HepG2 (cell line): Measurements from ENCODE around the gene PIK3CD. TPM values are rescaled to one million over a fixed set of nuclear protein-coding genes. Genes with fewer than 3 reads are reported as not detected.

Experiments
- ATAC-seq: fragments of 200-7000 bp; cut with Tn5 transposase; 3 replicates; pipeline ENCODE4 v1.9.1; 2020; ENCODE audit warnings: mild to moderate bottlenecking, moderate library complexity
- BruUV-seq: library from RNA; stranded (reverse); fragments of 400-500 nt; replicated peaks from 2 replicates; lab custom pipeline; 2021; lab: Mats Ljungman, UMichigan
- CTCF ChIA-PET: fragments of 300-600 bp; formaldehyde crosslinking; extraction: SDS; loops from one replicate; lab custom pipeline; 2021; ENCODE audit warnings: low total read pairs, inconsistent platforms, low intra/inter-chr PET ratio; lab: Yijun Ruan, JAX
- POLR2A ChIA-PET: fragments of 350-600 bp; sonication (Branson Sonifier 250); formaldehyde crosslinking; loops from one replicate; lab custom pipeline; 2020; ENCODE audit warnings: antibody characterized with exemption, inconsistent platforms; lab: Yijun Ruan, JAX
- DNase-seq: peaks from one replicate; pipeline ENCODE4 v3.0.0-alpha.2; 2015; ENCODE audit warnings: low spot score
- FAIRE-seq: peaks from 3 replicates; lab custom pipeline; 2011; peaks lifted over from hg19 to GRCh38; lab: Jason Lieb, UNC
- H2AFZ ChIP-seq: one replicate; pipeline ENCODE4 v1.6.1; 2011; ENCODE audit warnings: low read length, inconsistent platforms
- H3K27ac ChIP-seq: fragments of 300-600 bp; 3 replicates; pipeline ENCODE4 v1.8.0; 2011; ENCODE audit warnings: mixed run types, mild to moderate bottlenecking, mixed read lengths, low read length, inconsistent platforms; ENCODE audit not compliant: insufficient read depth; ENCODE audit errors: extremely low read length
- H3K27me3 ChIP-seq, 2 experiments: fragments of 200-600 bp in 1 of 2; 2 replicates in 1 of 2; 3 replicates in 1 of 2; pipeline versions ENCODE4 v1.6.0 to v1.8.0; 2011; ENCODE audit warnings: low read length in 2 of 2, mild to moderate bottlenecking in 2 of 2, moderate library complexity in 2 of 2, inconsistent platforms in 1 of 2; ENCODE audit not compliant: insufficient read depth in 2 of 2, control insufficient read depth in 1 of 2
- H3K36me3 ChIP-seq, 2 experiments: fragments of 200-600 bp in 1 of 2; replicated peaks in 1 of 2; 2 replicates in 1 of 2; 3 replicates in 1 of 2; pipeline versions ENCODE4 v1.5.1 to v1.8.0; 2011; ENCODE audit warnings: low read length in 2 of 2, inconsistent platforms in 1 of 2; ENCODE audit not compliant: insufficient read depth in 2 of 2, control insufficient read depth in 1 of 2
- H3K4me1 ChIP-seq: 2 replicates; pipeline ENCODE4 v1.5.1; 2012; ENCODE audit warnings: low read length, inconsistent platforms; ENCODE audit not compliant: insufficient read depth
- H3K4me2 ChIP-seq: 2 replicates; pipeline ENCODE4 v1.6.0; 2011; ENCODE audit warnings: low read depth, low read length, inconsistent platforms
- H3K4me3 ChIP-seq, 3 experiments: fragments of 200-600 bp in 1 of 3; sonication (generic), shearing (Covaris generic) in 1 of 3; replicated peaks in 1 of 3; 2 replicates each; pipeline ENCODE4 v1.5.1; 2011 to 2016; ENCODE audit warnings: low read length in 3 of 3, inconsistent platforms in 2 of 3, low read depth in 2 of 3, mild to moderate bottlenecking in 2 of 3, control low read depth in 1 of 3, mixed read lengths in 1 of 3; ENCODE audit not compliant: insufficient read depth in 1 of 3
- H3K79me2 ChIP-seq: one replicate; pipeline ENCODE4 v1.6.1; 2011; ENCODE audit warnings: low read length, inconsistent platforms; ENCODE audit not compliant: insufficient read depth
- H3K9ac ChIP-seq: 2 replicates; pipeline ENCODE4 v1.6.0; 2011; ENCODE audit warnings: mild to moderate bottlenecking, low read depth, low read length, inconsistent platforms; ENCODE audit not compliant: insufficient read depth
- H3K9me3 ChIP-seq: 2 replicates; pipeline ENCODE4 v1.5.1; 2012; ENCODE audit warnings: mild to moderate bottlenecking, low read length
- H4K20me1 ChIP-seq: 2 replicates; pipeline ENCODE4 v1.6.0; 2011; ENCODE audit warnings: inconsistent platforms, mild to moderate bottlenecking, low read length, moderate library complexity; ENCODE audit not compliant: insufficient read depth
- ARNT2 ChIP-seq: sonication (generic); formaldehyde crosslinking; IDR thresholded peaks from 2 replicates; pipeline ENCODE4 v1.8.0; 2022; ENCODE audit warnings: mild to moderate bottlenecking, low read depth, missing genetic modification reagents, moderate library complexity
- FOSL2 ChIP-seq: sonication (generic); formaldehyde crosslinking; IDR thresholded peaks from 2 replicates; pipeline ENCODE4 v1.4.0; 2020; ENCODE audit warnings: missing genetic modification reagents
- HNF1B ChIP-seq: sonication (generic); formaldehyde crosslinking; IDR thresholded peaks from 2 replicates; pipeline ENCODE4 v1.5.1; 2020; ENCODE audit warnings: mild to moderate bottlenecking, moderate library complexity, missing genetic modification reagents
- MBNL3 ChIP-seq: fragments of 250-450 bp; sonication (Bioruptor Pico); conservative IDR thresholded peaks from 2 replicates; pipeline ENCODE4 v1.8.0; 2022; ENCODE audit warnings: mild to moderate bottlenecking, inconsistent platforms
- TAF15 ChIP-seq: fragments of 200-400 bp; formaldehyde crosslinking; IDR thresholded peaks from one replicate; pipeline ENCODE4 v1.6.1; 2018; ENCODE audit warnings: mild to moderate bottlenecking, low read depth, low read length; ENCODE audit not compliant: poor library complexity, severe bottlenecking
- TBP ChIP-seq: sonication (generic); formaldehyde crosslinking; IDR thresholded peaks from 2 replicates; pipeline ENCODE4 v1.5.0; 2020; ENCODE audit warnings: missing genetic modification reagents
- TCF7L2 ChIP-seq: IDR thresholded peaks from 2 replicates; pipeline ENCODE4 v1.6.1; 2011; ENCODE audit warnings: mild to moderate bottlenecking, low read depth, low read length, moderate library complexity
- ZMYM3 ChIP-seq: sonication (generic); formaldehyde crosslinking; IDR thresholded peaks from 2 replicates; pipeline ENCODE4 v1.5.1; 2020; ENCODE audit warnings: mild to moderate bottlenecking, missing genetic modification reagents
- ZNF30 ChIP-seq: sonication (generic); formaldehyde crosslinking; IDR thresholded peaks from 2 replicates; pipeline ENCODE4 v1.5.0; 2020; ENCODE audit warnings: mild to moderate bottlenecking, missing genetic modification reagents
- ZNF644 ChIP-seq: IDR thresholded peaks from 2 replicates; pipeline ENCODE4 v1.6.1; 2016; ENCODE audit warnings: low read depth
- WGBS: methylation state at CpG from one replicate; pipeline ENCODE4 v1.1.6; 2017; ENCODE audit warnings: low lambda C conversion rate; 5-methylcytosine and 5-hydroxymethylcytosine counted together
- in situ Hi-C: cut with HindIII; loops from 2 replicates; pipeline ENCODE4 v1.10.0; 2017; ENCODE audit warnings: low pct_unique_long_range_greater_than_20kb; ENCODE audit not compliant: extremely low pct_ligation_motif_present
- intact Hi-C: fragments of 100-400 bp; cut with micrococcal nuclease; formaldehyde crosslinking; loops from one replicate; pipeline ENCODE4 v1.10.0; 2022; ENCODE audit not compliant: unreplicated experiment
- polyA plus RNA-seq, 8 experiments: library from polyadenylated mRNA; depleted of rRNA in 3 of 8; stranded (reverse) in 7 of 8; unstranded in 1 of 8; fragments of >200 nt; fragmentation: Illumina TruSeq in 4 of 8; extraction: Trizol in 4 of 8; gene quantifications; 2 replicates each; pipeline versions ENCODE4 v1.2.1 to v1.2.3, GENCODE V29; 2011 to 2016; ENCODE audit warnings: low read depth in 4 of 8, missing spikeins in 1 of 8, mixed read lengths in 1 of 8; ENCODE audit not compliant: insufficient read depth in 1 of 8
- total RNA-seq, 5 experiments: library from RNA; depleted of rRNA; stranded (reverse); fragments of >200 nt; fragmentation: Illumina TruSeq; extraction: Trizol; gene quantifications; 2 replicates each; pipeline ENCODE4 v1.2.3, GENCODE V29; 2016; ENCODE audit warnings: low read depth in 1 of 5
- TF ChIP-seq, protein P1 (sequence below): sonication (generic); formaldehyde crosslinking; IDR thresholded peaks from 2 replicates; pipeline ENCODE4 v1.4.0; 2020; ENCODE audit warnings: mild to moderate bottlenecking, missing genetic modification reagents

Gene PIK3CD
- total and polyA plus RNA-seq, 2 of the 13 experiments (the other 11 are each of a cell fraction or from before 2014, with no cell fraction given): 7.1 to 10.0 TPM

DNA sequence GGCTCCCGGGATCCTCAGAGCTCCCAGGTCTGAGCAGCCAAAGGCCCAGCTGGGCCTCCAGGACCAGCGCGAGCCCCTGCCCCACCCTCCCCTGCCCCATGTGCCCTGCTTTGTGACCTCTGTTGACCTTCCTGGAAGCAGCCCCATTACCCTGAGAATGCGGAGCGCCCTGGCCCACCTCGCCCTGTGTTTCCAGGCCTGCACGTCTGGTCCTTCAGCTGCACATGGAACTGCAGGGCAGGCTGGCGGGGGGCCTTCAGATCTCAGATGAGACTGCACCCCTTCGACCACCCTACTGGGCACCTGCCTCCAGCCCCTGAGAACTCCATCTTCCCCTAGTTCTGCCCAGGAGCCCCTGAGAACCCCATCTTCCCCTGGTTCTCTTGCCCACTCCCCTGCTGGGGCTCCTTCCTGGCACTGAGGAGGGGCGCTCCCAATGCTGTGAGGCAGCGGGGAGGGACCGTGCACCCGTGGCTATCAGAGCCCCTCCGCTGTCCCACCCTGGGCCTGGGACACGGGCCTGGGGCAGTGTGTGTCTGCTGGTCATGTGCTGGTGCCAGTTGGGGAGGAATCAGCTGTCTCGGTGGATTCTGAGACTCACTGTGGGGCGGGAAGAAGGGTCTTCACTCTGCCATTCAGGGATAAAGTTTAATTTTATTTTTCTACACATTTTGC lies 37.8 kb upstream of the PIK3CD start:
- WGBS: 91% methylated on average over 14 of the region's 17 CpGs
- H3K36me3 ChIP-seq: peaks cover 11 to 15% of the 10 kb centered on the region in 2 experiments; a peak in 2 of 5 replicates
- no peak overlapping the region for H3K4me3 ChIP-seq
- peaks cover 6% of the 10 kb centered on the region; the same call in 1 of the 2 replicates for H3K4me1 ChIP-seq
- TF ChIP-seq MBNL3 (CRISPR knock-in tag): no peak
- no peak for TF ChIP-seq ARNT2
- no peak for TF ChIP-seq HNF1B (CRISPR knock-in tag)
- no peak for TF ChIP-seq TCF7L2
- TF ChIP-seq TBP (CRISPR knock-in tag): no peak
- TF ChIP-seq FOSL2 (CRISPR knock-in tag): no peak
- TF ChIP-seq, protein P1, sequence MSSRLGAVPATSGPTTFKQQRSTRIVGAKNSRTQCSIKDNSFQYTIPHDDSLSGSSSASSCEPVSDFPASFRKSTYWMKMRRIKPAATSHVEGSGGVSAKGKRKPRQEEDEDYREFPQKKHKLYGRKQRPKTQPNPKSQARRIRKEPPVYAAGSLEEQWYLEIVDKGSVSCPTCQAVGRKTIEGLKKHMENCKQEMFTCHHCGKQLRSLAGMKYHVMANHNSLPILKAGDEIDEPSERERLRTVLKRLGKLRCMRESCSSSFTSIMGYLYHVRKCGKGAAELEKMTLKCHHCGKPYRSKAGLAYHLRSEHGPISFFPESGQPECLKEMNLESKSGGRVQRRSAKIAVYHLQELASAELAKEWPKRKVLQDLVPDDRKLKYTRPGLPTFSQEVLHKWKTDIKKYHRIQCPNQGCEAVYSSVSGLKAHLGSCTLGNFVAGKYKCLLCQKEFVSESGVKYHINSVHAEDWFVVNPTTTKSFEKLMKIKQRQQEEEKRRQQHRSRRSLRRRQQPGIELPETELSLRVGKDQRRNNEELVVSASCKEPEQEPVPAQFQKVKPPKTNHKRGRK (CRISPR knock-in tag): no peak
- TF ChIP-seq TAF15: no peak
- no peak for TF ChIP-seq ZNF644
- TF ChIP-seq ZNF30 (CRISPR knock-in tag): no peak
- no peak for TF ChIP-seq ZMYM3 (CRISPR knock-in tag)
- H2AFZ ChIP-seq: no peak overlapping the region
- BruUV-seq: no TSS peak
- CTCF ChIA-PET: no interaction called here
- H3K4me2 ChIP-seq: no peak overlapping the region
- no peak overlapping the region for H3K9ac ChIP-seq
- H4K20me1 ChIP-seq: no peaks in the 10 kb centered on the region
- DNase-seq (no peak), FAIRE-seq (no peak), ATAC-seq (no peak)
- 0 out of 5 replicates have a peak, but pooled peaks cover 0 to 1% of the 10 kb centered on the region in 2 experiments for H3K27me3 ChIP-seq
- no peaks in the 10 kb centered on the region for H3K79me2 ChIP-seq
- POLR2A ChIA-PET: no interaction called here
- H3K27ac ChIP-seq: no peak overlapping the region
- H3K9me3 ChIP-seq: no peaks in the 10 kb centered on the region
- in situ Hi-C loops (no loop called here), intact Hi-C loops (no loop called here)
